Liver (tissue), 9 donors: Measurements from ENCODE around the gene NDUFS2. TPM values are rescaled to one million over a fixed set of nuclear protein-coding genes. Genes with fewer than 3 reads are reported as not detected.

Experiments used
- DNase-seq: peaks from one replicate; pipeline ENCODE4 v3.0.0-alpha.2; 2017; ENCODE audit warnings: low spot score
- H3K27ac ChIP-seq, 2 donors: one replicate each; pipeline ENCODE4 v1.7.0; 2013; ENCODE audit warnings: inconsistent platforms in 2 of 2, low read length in 2 of 2, control low read depth in 1 of 2, low read depth in 1 of 2, mild to moderate bottlenecking in 1 of 2
- H3K27me3 ChIP-seq, 4 donors: one replicate each; pipeline versions ENCODE4 v1.6.1 to v1.7.0; 2013; ENCODE audit warnings: low read length in 3 of 4, inconsistent platforms in 1 of 4, mild to moderate bottlenecking in 1 of 4, moderate library complexity in 1 of 4; ENCODE audit not compliant: control insufficient read depth in 4 of 4, insufficient read depth in 4 of 4
- H3K36me3 ChIP-seq, 4 donors: one replicate each; pipeline versions ENCODE4 v1.6.1 to v1.7.0; 2013; ENCODE audit warnings: low read length in 3 of 4, mild to moderate bottlenecking in 3 of 4, low read depth in 1 of 4, moderate library complexity in 1 of 4; ENCODE audit not compliant: control insufficient read depth in 4 of 4, insufficient read depth in 3 of 4
- H3K4me1 ChIP-seq, 4 donors: one replicate each; pipeline versions ENCODE4 v1.6.1 to v1.7.0; 2013; ENCODE audit warnings: low read length in 3 of 4, mild to moderate bottlenecking in 3 of 4, moderate library complexity in 1 of 4; ENCODE audit not compliant: control insufficient read depth in 4 of 4, insufficient read depth in 4 of 4
- H3K4me3 ChIP-seq, 3 donors: one replicate each; pipeline versions ENCODE4 v1.6.1 to v1.7.0; 2013; ENCODE audit warnings: low read length in 3 of 3, control low read depth in 1 of 3, low read depth in 1 of 3, mild to moderate bottlenecking in 1 of 3
- H3K9ac ChIP-seq, 2 donors: one replicate each; pipeline ENCODE4 v1.7.0; 2013; ENCODE audit warnings: low read length in 2 of 2, mild to moderate bottlenecking in 2 of 2, moderate library complexity in 2 of 2, control low read depth in 1 of 2, low read depth in 1 of 2
- H3K9me3 ChIP-seq, 4 donors: one replicate each; pipeline versions ENCODE4 v1.6.1 to v1.7.0; 2013; ENCODE audit warnings: low read length in 3 of 4; ENCODE audit not compliant: control insufficient read depth in 4 of 4
- ATF3 ChIP-seq: IDR thresholded peaks from 2 replicates; pipeline ENCODE4 v1.6.1; 2016; ENCODE audit warnings: antibody characterized with exemption
- CTCF ChIP-seq: fragments of 150-350 bp; IDR thresholded peaks from 2 replicates; pipeline ENCODE4 v1.5.1; 2017; ENCODE audit warnings: improper control_type of control experiment, low read depth, low read length; ENCODE audit not compliant: missing input control
- EGR1 ChIP-seq, 2 donors: IDR thresholded peaks; 2 replicates each; pipeline ENCODE4 v1.6.1; 2016 to 2018; ENCODE audit warnings: antibody characterized with exemption in 2 of 2, low read depth in 2 of 2
- FOXA1 ChIP-seq: IDR thresholded peaks from 2 replicates; pipeline ENCODE4 v1.6.1; 2016; ENCODE audit warnings: antibody characterized with exemption
- FOXA2 ChIP-seq: IDR thresholded peaks from 2 replicates; pipeline ENCODE4 v1.6.1; 2016; ENCODE audit warnings: antibody characterized with exemption
- GABPA ChIP-seq, 2 donors: IDR thresholded peaks in 1 of 2; conservative IDR thresholded peaks in 1 of 2; 2 replicates each; pipeline ENCODE4 v1.6.1; 2016; ENCODE audit warnings: antibody characterized with exemption in 2 of 2, mild to moderate bottlenecking in 1 of 2, moderate library complexity in 1 of 2
- HNF4A ChIP-seq, 2 donors: conservative IDR thresholded peaks; 2 replicates each; pipeline ENCODE4 v1.6.1; 2016; ENCODE audit warnings: antibody characterized with exemption in 2 of 2, mild to moderate bottlenecking in 2 of 2
- HNF4G ChIP-seq: IDR thresholded peaks from 2 replicates; pipeline ENCODE4 v1.6.1; 2016; ENCODE audit warnings: antibody characterized with exemption
- JUND ChIP-seq, 2 donors: IDR thresholded peaks; 2 replicates each; pipeline ENCODE4 v1.6.1; 2016; ENCODE audit warnings: antibody characterized with exemption in 2 of 2
- NR2F2 ChIP-seq: IDR thresholded peaks from 2 replicates; pipeline ENCODE4 v1.6.1; 2016; ENCODE audit warnings: antibody characterized with exemption
- RAD21 ChIP-seq, 2 donors: IDR thresholded peaks; 2 replicates each; pipeline ENCODE4 v1.6.1; 2016; ENCODE audit warnings: antibody characterized with exemption in 2 of 2, mild to moderate bottlenecking in 2 of 2
- REST ChIP-seq: IDR thresholded peaks from 2 replicates; pipeline ENCODE4 v1.6.1; 2016; ENCODE audit warnings: antibody characterized with exemption, mild to moderate bottlenecking
- RXRA ChIP-seq, 2 donors: IDR thresholded peaks; 2 replicates each; pipeline ENCODE4 v1.6.1; 2017 to 2018; ENCODE audit warnings: antibody characterized with exemption in 2 of 2, mild to moderate bottlenecking in 1 of 2
- SP1 ChIP-seq: IDR thresholded peaks from 2 replicates; pipeline ENCODE4 v1.6.1; 2018; ENCODE audit warnings: antibody characterized with exemption, mild to moderate bottlenecking
- TAF1 ChIP-seq: conservative IDR thresholded peaks from 2 replicates; pipeline ENCODE4 v1.6.1; 2016; ENCODE audit warnings: antibody characterized with exemption, mild to moderate bottlenecking
- YY1 ChIP-seq: IDR thresholded peaks from 2 replicates; pipeline ENCODE4 v1.6.1; 2016; ENCODE audit warnings: antibody characterized with exemption, mild to moderate bottlenecking
- WGBS: extraction: QIAGEN DNeasy Blood & Tissue Kit; methylation state at CpG from one replicate; pipeline ENCODE4 v1.1.7; 2013; 5-methylcytosine and 5-hydroxymethylcytosine counted together
- polyA plus RNA-seq, 2 donors: library from polyadenylated mRNA; stranded (reverse) in 1 of 2; unstranded in 1 of 2; fragments of 200-250 nt in 1 of 2; fragments of >200 nt in 1 of 2; fragmentation: Nextera tagmentation in 1 of 2; extraction: Ambion mirVana in 1 of 2; gene quantifications; one replicate each; pipeline versions ENCODE4 v1.2.1 to v1.2.3, GENCODE V29; 2013 to 2015
- total RNA-seq, 2 donors: library from RNA; depleted of rRNA; stranded (reverse); fragments of >200 nt; gene quantifications; one replicate each; pipeline ENCODE4 v1.2.3, GENCODE V29; 2014
- TF ChIP-seq, protein P1 (sequence below): IDR thresholded peaks from 2 replicates; pipeline ENCODE4 v1.6.1; 2016; ENCODE audit warnings: antibody characterized with exemption
- TF ChIP-seq, protein P2 (sequence below): IDR thresholded peaks from 2 replicates; pipeline ENCODE4 v1.6.1; 2016; ENCODE audit warnings: antibody characterized with exemption
- donor health status: healthy.
- donor health status: healthy.
- donor health status: healthy.
- donor health status: healthy.
- donor health status: healthy.

The NDUFS2 gene
- total and polyA plus RNA-seq, 4 donors, result 93.3 to 167 (median 120) TPM

DNA sequence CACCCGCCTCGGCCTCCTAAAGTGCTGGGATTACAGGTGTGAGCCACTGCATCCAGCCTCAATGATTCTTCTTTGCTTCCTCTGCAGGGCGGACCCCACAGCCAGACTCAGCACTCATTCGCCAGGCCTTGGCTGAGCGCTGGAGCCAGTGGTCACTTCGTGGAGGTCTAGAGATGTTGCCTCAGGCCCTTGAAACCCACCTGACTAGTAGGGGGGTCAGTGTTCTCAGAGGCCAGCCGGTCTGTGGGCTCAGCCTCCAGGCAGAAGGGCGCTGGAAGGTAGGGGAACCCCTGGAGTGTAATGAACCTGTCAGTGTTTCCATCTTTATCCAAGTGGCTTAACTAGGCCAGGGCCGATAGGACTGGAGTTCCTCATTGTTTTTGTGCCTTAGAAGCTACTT, 33.3 kb upstream of the NDUFS2 start:
- TF ChIP-seq ATF3 (no peak), HNF4A (conservative IDR thresholded peaks at IDR 0.05) (no peak)
- DNase-seq, result no peak

GRCh38 chr1:161171191-161171590, 31.0 kb upstream of the NDUFS2 start:
- Histone ChIP-seq H3K27ac (no peak overlapping the region), H3K36me3 (peaks cover 2 to 46% (median 31%) of the 10 kb centered on the region in 4 donors), H3K9me3 (no peaks in the 10 kb centered on the region), H3K9ac (no peak overlapping the region), H3K27me3 (no peaks in the 10 kb centered on the region), H3K4me1 (peaks cover 4 to 28% (median 22%) of the 10 kb centered on the region in 4 donors), H3K4me3 (no peak overlapping the region)
- DNase-seq, result no peak
- no peak for TF ChIP-seq RAD21 (IDR thresholded peaks at IDR 0.05)
- no peak for TF ChIP-seq FOXA2
- TF ChIP-seq GABPA (IDR thresholded peaks at IDR 0.05 in 1 of 2, conservative IDR thresholded peaks at IDR 0.05 in 1 of 2), result no peak
- no peak for TF ChIP-seq SP1
- TF ChIP-seq, protein P1, sequence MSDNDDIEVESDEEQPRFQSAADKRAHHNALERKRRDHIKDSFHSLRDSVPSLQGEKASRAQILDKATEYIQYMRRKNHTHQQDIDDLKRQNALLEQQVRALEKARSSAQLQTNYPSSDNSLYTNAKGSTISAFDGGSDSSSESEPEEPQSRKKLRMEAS, result no peak
- 73% methylated on average over 5 of the region's 5 CpGs for WGBS

More for the DNA sequence above, 33.3 kb upstream of the NDUFS2 start:
- WGBS, result 95% methylated on average over 9 of the region's 9 CpGs
- peaks cover 2 to 44% (median 29%) of the 10 kb centered on the region in 4 donors for H3K36me3 ChIP-seq
- no peaks in the 10 kb centered on the region for H3K9me3 ChIP-seq
- H3K27me3 ChIP-seq, result no peaks in the 10 kb centered on the region
- no peak overlapping the region for H3K27ac ChIP-seq
- no peak overlapping the region for H3K9ac ChIP-seq
- H3K4me3 ChIP-seq, result no peak overlapping the region
- peaks cover 4 to 37% (median 28%) of the 10 kb centered on the region in 4 donors for H3K4me1 ChIP-seq

- 88% methylated on average over 12 of the region's 12 CpGs for WGBS
- Histone ChIP-seq H3K27ac (no peak overlapping the region), H3K27me3 (no peaks in the 10 kb centered on the region), H3K9me3 (no peaks in the 10 kb centered on the region), H3K9ac (no peak overlapping the region), H3K4me1 (peaks cover 4 to 28% (median 24%) of the 10 kb centered on the region in 4 donors), H3K36me3 (peaks cover 2 to 46% (median 31%) of the 10 kb centered on the region in 4 donors), H3K4me3 (no peak overlapping the region)
- DNase-seq, result no peak
- TF ChIP-seq RXRA (IDR thresholded peaks at IDR 0.05), result no peak
- no peak for TF ChIP-seq GABPA (IDR thresholded peaks at IDR 0.05 in 1 of 2, conservative IDR thresholded peaks at IDR 0.05 in 1 of 2)
- TF ChIP-seq ATF3, result no peak
- no peak for TF ChIP-seq TAF1
- TF ChIP-seq HNF4A (conservative IDR thresholded peaks at IDR 0.05), result no peak
- no peak for TF ChIP-seq FOXA1
- no peak for TF ChIP-seq JUND (IDR thresholded peaks at IDR 0.05)
- TF ChIP-seq, protein P1, result no peak
- TF ChIP-seq, protein P2, sequence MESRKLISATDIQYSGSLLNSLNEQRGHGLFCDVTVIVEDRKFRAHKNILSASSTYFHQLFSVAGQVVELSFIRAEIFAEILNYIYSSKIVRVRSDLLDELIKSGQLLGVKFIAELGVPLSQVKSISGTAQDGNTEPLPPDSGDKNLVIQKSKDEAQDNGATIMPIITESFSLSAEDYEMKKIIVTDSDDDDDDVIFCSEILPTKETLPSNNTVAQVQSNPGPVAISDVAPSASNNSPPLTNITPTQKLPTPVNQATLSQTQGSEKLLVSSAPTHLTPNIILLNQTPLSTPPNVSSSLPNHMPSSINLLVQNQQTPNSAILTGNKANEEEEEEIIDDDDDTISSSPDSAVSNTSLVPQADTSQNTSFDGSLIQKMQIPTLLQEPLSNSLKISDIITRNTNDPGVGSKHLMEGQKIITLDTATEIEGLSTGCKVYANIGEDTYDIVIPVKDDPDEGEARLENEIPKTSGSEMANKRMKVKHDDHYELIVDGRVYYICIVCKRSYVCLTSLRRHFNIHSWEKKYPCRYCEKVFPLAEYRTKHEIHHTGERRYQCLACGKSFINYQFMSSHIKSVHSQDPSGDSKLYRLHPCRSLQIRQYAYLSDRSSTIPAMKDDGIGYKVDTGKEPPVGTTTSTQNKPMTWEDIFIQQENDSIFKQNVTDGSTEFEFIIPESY, result no peak
- TF ChIP-seq EGR1 (IDR thresholded peaks at IDR 0.05; ENCODE audit: low read depth in 2 of 2), result no peak
- TF ChIP-seq HNF4G, result no peak
- no peak for TF ChIP-seq YY1
- no peak for TF ChIP-seq FOXA2
- no peak for TF ChIP-seq NR2F2
- TF ChIP-seq SP1, result no peak
- TF ChIP-seq REST, result no peak
- no peak for TF ChIP-seq CTCF
- no peak for TF ChIP-seq RAD21 (IDR thresholded peaks at IDR 0.05)
Observed at GRCh38 chr1:161171696-161172095, 30.5 kb upstream of the NDUFS2 start.
